OCI-LY1 (cell line): ENCODE data around the gene MS4A8.

Source experiments
- H2AFZ ChIP-seq: fragments of 200-600 bp; sonication (generic), shearing (Covaris generic); 2 replicates; pipeline ENCODE4 v1.6.0; 2014; ENCODE audit warnings: antibody characterized with exemption, mild to moderate bottlenecking, low read length
- H3F3A ChIP-seq: fragments of 200-600 bp; sonication (generic), shearing (Covaris generic); 2 replicates; pipeline ENCODE4 v1.6.0; 2014; ENCODE audit warnings: mild to moderate bottlenecking, antibody characterized with exemption, low read length, moderate library complexity; ENCODE audit not compliant: insufficient read depth
- H3K27ac ChIP-seq: fragments of 200-600 bp; sonication (generic); 2 replicates; pipeline ENCODE4 v1.5.1; 2014; ENCODE audit warnings: low read length, mixed run types, mild to moderate bottlenecking, low read depth; ENCODE audit not compliant: poor library complexity, severe bottlenecking
- H3K27me3 ChIP-seq: fragments of 200-600 bp; sonication (generic); 2 replicates; pipeline ENCODE4 v1.6.0; 2014; ENCODE audit warnings: antibody characterized with exemption, mild to moderate bottlenecking, low read length, moderate library complexity; ENCODE audit not compliant: insufficient read depth
- H3K36me3 ChIP-seq: fragments of 200-600 bp; sonication (generic); 2 replicates; pipeline ENCODE4 v1.6.1; 2014; ENCODE audit warnings: mild to moderate bottlenecking, antibody characterized with exemption, low read length, moderate library complexity, mixed read lengths; ENCODE audit not compliant: insufficient read depth
- H3K4me1 ChIP-seq: fragments of 200-600 bp; sonication (generic); 2 replicates; pipeline ENCODE4 v1.5.1; 2014; ENCODE audit warnings: mild to moderate bottlenecking, low read length, moderate library complexity; ENCODE audit not compliant: insufficient read depth, severe bottlenecking
- H3K4me2 ChIP-seq: fragments of 200-600 bp; sonication (generic), shearing (Covaris generic); 2 replicates; pipeline ENCODE4 v1.6.1; 2014; ENCODE audit warnings: low read length
- H3K4me3 ChIP-seq: fragments of 200-600 bp; sonication (generic); 2 replicates; pipeline ENCODE4 v1.5.1; 2014; ENCODE audit warnings: low read length, low read depth, mild to moderate bottlenecking, mixed read lengths; ENCODE audit not compliant: poor library complexity, severe bottlenecking
- H3K79me2 ChIP-seq: fragments of 200-600 bp; shearing (Covaris generic); 2 replicates; pipeline ENCODE4 v1.6.1; 2016; ENCODE audit warnings: mixed run types, low read length, mixed read lengths; ENCODE audit not compliant: insufficient read depth
- H3K9ac ChIP-seq: fragments of 200-600 bp; sonication (generic), shearing (Covaris generic); 2 replicates; pipeline ENCODE4 v1.6.1; 2014; ENCODE audit warnings: mild to moderate bottlenecking, low read length, mixed read lengths
- H3K9me2 ChIP-seq: fragments of 200-600 bp; sonication (generic), shearing (Covaris generic); 2 replicates; pipeline ENCODE4 v1.6.1; 2014; ENCODE audit warnings: low read depth, mild to moderate bottlenecking, low read length, mixed read lengths
- H3K9me3 ChIP-seq: fragments of 200-600 bp; shearing (Covaris generic); 2 replicates; pipeline ENCODE4 v1.6.1; 2014; ENCODE audit warnings: low read length, mixed read lengths
- H4K20me1 ChIP-seq: fragments of 200-600 bp; sonication (generic), shearing (Covaris generic); 2 replicates; pipeline ENCODE4 v1.6.0; 2016; ENCODE audit warnings: mild to moderate bottlenecking, low read length; ENCODE audit not compliant: insufficient read depth
- CTCF ChIP-seq: fragments of 200-600 bp; sonication (generic), shearing (Covaris generic); IDR thresholded peaks from 2 replicates; pipeline ENCODE4 v1.5.1; 2017; ENCODE audit warnings: mild to moderate bottlenecking, antibody characterized with exemption, low read length, moderate library complexity, mixed read lengths
- EZH2 ChIP-seq: fragments of 200-600 bp; sonication (generic), shearing (Covaris generic); IDR thresholded peaks from 2 replicates; pipeline ENCODE4 v1.8.0; 2017; ENCODE audit warnings: borderline replicate concordance, mixed run types, mild to moderate bottlenecking, antibody characterized with exemption, low read length, moderate library complexity, mixed read lengths

MS4A8 gene

GRCh38 chr11:60699284-60699691, at the start of gene MS4A8:
TSS of gene MS4A8 (plus strand) at chr11:60699612. CDS start at chr11:60700861, 1,249 bp downstream.
- H3K4me3 ChIP-seq, result no peak within 1 kb of the TSS
- H3K9me2 ChIP-seq, result no peaks in the 10 kb centered on the region
- H3K9ac ChIP-seq, result no peak within 1 kb of the TSS
- TF ChIP-seq CTCF (no peak), EZH2 (no peak)
- no peaks in the 10 kb centered on the region for H3K9me3 ChIP-seq
- no peaks in the 10 kb centered on the region for H3K36me3 ChIP-seq
- H3K4me1 ChIP-seq, result no peaks in the 10 kb centered on the region
- H3K79me2 ChIP-seq, result no peaks in the 10 kb centered on the region
- no peak within 1 kb of the TSS for H3K27ac ChIP-seq
- H4K20me1 ChIP-seq, result no peaks in the 10 kb centered on the region
- H2AFZ ChIP-seq, result no peak within 1 kb of the TSS
- no peak within 1 kb of the TSS for H3K4me2 ChIP-seq
- H3F3A ChIP-seq, result no peaks in the 10 kb centered on the region
- H3K27me3 ChIP-seq, result no peaks in the 10 kb centered on the region

- TF ChIP-seq CTCF, result no peak
- Histone ChIP-seq H4K20me1 (no peaks in the 10 kb centered on the region), H3K27ac (no peak overlapping the region), H3K9me2 (no peaks in the 10 kb centered on the region), H3K9ac (no peak overlapping the region), H3F3A (no peaks in the 10 kb centered on the region), H3K36me3 (no peaks in the 10 kb centered on the region), H3K4me2 (no peak overlapping the region), H3K4me3 (no peak overlapping the region), H3K9me3 (no peaks in the 10 kb centered on the region), H3K79me2 (no peaks in the 10 kb centered on the region), H3K27me3 (no peaks in the 10 kb centered on the region), H3K4me1 (no peaks in the 10 kb centered on the region), H2AFZ (no peak overlapping the region)
These were observed 41.5 kb upstream of the MS4A8 start for GRCh38 chr11:60657888-60658287.

- Histone ChIP-seq H3K9me3 (no peaks in the 10 kb centered on the region), H3K79me2 (no peaks in the 10 kb centered on the region), H3K4me1 (no peaks in the 10 kb centered on the region), H3K27ac (no peak overlapping the region), H3K27me3 (no peaks in the 10 kb centered on the region), H3K9ac (no peak overlapping the region), H3K4me2 (no peak overlapping the region), H3K9me2 (no peaks in the 10 kb centered on the region), H3K4me3 (no peak overlapping the region), H4K20me1 (no peaks in the 10 kb centered on the region), H3F3A (no peaks in the 10 kb centered on the region), H2AFZ (no peak overlapping the region), H3K36me3 (no peaks in the 10 kb centered on the region)
- no peak for TF ChIP-seq CTCF
- no peak for TF ChIP-seq EZH2
These were observed 41.0 kb upstream of the MS4A8 start for GRCh38 chr11:60658409-60658808.
